Measurements from ENCODE around the gene HEPACAM.
"Not testable (repeated sequence)": the region's sequence is repeated elsewhere in the genome, so short reads cannot be mapped to it uniquely, and the experiment has no call there.

Gene HEPACAM

GRCh38 chr11:124935548-124936514 is at the start of gene HEPACAM:
TSS of gene HEPACAM (minus strand) at chr11:124936047. CDS start at chr11:124936006, 41 bp downstream.
- DNase-seq: no peak

GRCh38 chr11:124984512-124984854 is 48.6 kb upstream of the HEPACAM start:
- DNase-seq: no peak

GRCh38 chr11:124983674-124984511 is 48.0 kb upstream of the HEPACAM start:
- DNase-seq: no peak

GRCh38 chr11:124982043-124982442 is 46.2 kb upstream of the HEPACAM start:
- DNase-seq: no peak

GRCh38 chr11:124978316-124978715 is 42.5 kb upstream of the HEPACAM start:
- no peak for DNase-seq

GRCh38 chr11:124977006-124977405 is 41.2 kb upstream of the HEPACAM start:
- no peak for DNase-seq

GRCh38 chr11:124976531-124976930 is 40.7 kb upstream of the HEPACAM start:
- DNase-seq: no peak

- no peak for DNase-seq
Observed at GRCh38 chr11:124971810-124972209, 36.0 kb upstream of the HEPACAM start.

GRCh38 chr11:124970925-124971324 is 35.1 kb upstream of the HEPACAM start:
- no peak for DNase-seq

- DNase-seq: not testable (repeated sequence)
Observed at GRCh38 chr11:124968197-124968596, 32.4 kb upstream of the HEPACAM start.

GRCh38 chr11:124961972-124962609 is 26.2 kb upstream of the HEPACAM start:
- peak; percentile 19 for DNase-seq

GRCh38 chr11:124955035-124955434 is 19.2 kb upstream of the HEPACAM start:
- no peak for DNase-seq

- DNase-seq: no peak
Observed at GRCh38 chr11:124954590-124954955, 18.7 kb upstream of the HEPACAM start.

GRCh38 chr11:124953753-124954589 is 18.1 kb upstream of the HEPACAM start, which contains the start of gene CCDC15:
TSS of gene CCDC15 (plus strand) at chr11:124954202. CDS start at chr11:124954733, 531 bp downstream.
- peak; percentile 96 for DNase-seq

- DNase-seq: no peak
Observed at GRCh38 chr11:124951341-124951740, 15.5 kb upstream of the HEPACAM start.

GRCh38 chr11:124950601-124951330 is 14.9 kb upstream of the HEPACAM start:
- DNase-seq: no peak

- no peak for DNase-seq
Observed at GRCh38 chr11:124946735-124947141, 10.9 kb upstream of the HEPACAM start.

- no peak for DNase-seq
Observed at GRCh38 chr11:124945826-124946225, 10.0 kb upstream of the HEPACAM start.

- DNase-seq: no peak
Observed at GRCh38 chr11:124944565-124944964, 8.7 kb upstream of the HEPACAM start.

- DNase-seq: no peak
Observed at GRCh38 chr11:124943741-124944140, 7.9 kb upstream of the HEPACAM start.

- no peak for DNase-seq
Observed at GRCh38 chr11:124943254-124943616, 7.4 kb upstream of the HEPACAM start.
